Caco-2 (cell line): Measurements from ENCODE around the gene ALG6. TPM values are rescaled to one million over a fixed set of nuclear protein-coding genes. Genes with fewer than 3 reads are reported as not detected.

Experiments
- BruUV-seq: library from RNA; stranded (reverse); fragments of 400-500 nt; replicated peaks from 2 replicates; lab custom pipeline; 2021; lab: Mats Ljungman, UMichigan
- CTCF ChIA-PET: fragments of 300-600 bp; sonication (Branson Sonifier 250); formaldehyde crosslinking; loops from one replicate; lab custom pipeline; 2022; ENCODE audit warnings: antibody characterized with exemption; lab: Charles Lee
- POLR2A ChIA-PET: fragments of 300-600 bp; sonication (Branson Sonifier 250); formaldehyde crosslinking; loops from one replicate; lab custom pipeline; 2022; ENCODE audit warnings: antibody characterized with exemption; lab: Charles Lee
- DNase-seq, 2 experiments: peaks; one replicate each; pipeline versions ENCODE4 v3.0.0 to v3.0.0-alpha.2; 2020 to 2022
- H3K27me3 ChIP-seq: replicated peaks from 2 replicates; pipeline ENCODE4 v1.6.0; 2011; ENCODE audit warnings: low read length; ENCODE audit not compliant: control insufficient read depth, insufficient read depth
- H3K36me3 ChIP-seq: 2 replicates; pipeline ENCODE4 v1.5.1; 2011; ENCODE audit warnings: low read length; ENCODE audit not compliant: control insufficient read depth, insufficient read depth
- H3K4me1 ChIP-seq: fragments of 250-450 bp; sonication (Bioruptor Pico); 2 replicates; pipeline ENCODE4 v1.5.1; 2020; ENCODE audit warnings: mild to moderate bottlenecking
- H3K4me3 ChIP-seq: 2 replicates; pipeline ENCODE4 v1.5.1; 2011; ENCODE audit warnings: low read depth, mild to moderate bottlenecking, control low read depth, low read length
- H3K9me3 ChIP-seq: fragments of 250-450 bp; sonication (Bioruptor Pico); 2 replicates; pipeline ENCODE4 v1.5.1; 2020; ENCODE audit warnings: mild to moderate bottlenecking, moderate library complexity
- H3K27ac Mint-ChIP-seq: one replicate; pipeline ENCODE4 v1.8.0; 2022; ENCODE audit warnings: mixed read lengths; ENCODE audit not compliant: unreplicated experiment
- H3K27me3 Mint-ChIP-seq: one replicate; pipeline ENCODE4 v1.8.0; 2022; ENCODE audit warnings: mixed read lengths; ENCODE audit not compliant: insufficient read depth, unreplicated experiment
- H3K36me3 Mint-ChIP-seq: one replicate; pipeline ENCODE4 v1.8.0; 2022; ENCODE audit warnings: mild to moderate bottlenecking, mixed read lengths; ENCODE audit not compliant: insufficient read depth, unreplicated experiment
- H3K4me1 Mint-ChIP-seq: one replicate; pipeline ENCODE4 v1.8.0; 2022; ENCODE audit warnings: low read depth, mixed read lengths; ENCODE audit not compliant: unreplicated experiment
- H3K4me3 Mint-ChIP-seq: one replicate; pipeline ENCODE4 v1.8.0; 2022; ENCODE audit warnings: mild to moderate bottlenecking, moderate library complexity, mixed read lengths; ENCODE audit not compliant: unreplicated experiment
- H3K9me3 Mint-ChIP-seq: one replicate; pipeline ENCODE4 v1.8.0; 2022; ENCODE audit warnings: mixed read lengths; ENCODE audit not compliant: unreplicated experiment
- intact Hi-C: fragments of 100-400 bp; cut with micrococcal nuclease; formaldehyde crosslinking; loops from one replicate; pipeline ENCODE4 v1.10.0; 2022; ENCODE audit not compliant: unreplicated experiment
- total RNA-seq: library from RNA; stranded (reverse); gene quantifications from 2 replicates; pipeline ENCODE4 v1.2.3, GENCODE V29; 2022
- TF ChIP-seq, protein P1 (sequence below), 2 experiments: fragments of 200-600 bp in 1 of 2; IDR thresholded peaks; 1 replicate in 1 of 2; 2 replicates in 1 of 2; pipeline versions ENCODE4 v1.5.1 to v1.8.0; 2011 to 2022; ENCODE audit warnings: antibody characterized with exemption in 1 of 2, control low read depth in 1 of 2, inconsistent platforms in 1 of 2, low read depth in 1 of 2, low read length in 1 of 2, mild to moderate bottlenecking in 1 of 2, moderate library complexity in 1 of 2; ENCODE audit not compliant: insufficient read depth in 1 of 2, severe bottlenecking in 1 of 2, unreplicated experiment in 1 of 2

The ALG6 gene
- total RNA-seq, 1 experiment from 2014 or later: 9.2 TPM

DNA sequence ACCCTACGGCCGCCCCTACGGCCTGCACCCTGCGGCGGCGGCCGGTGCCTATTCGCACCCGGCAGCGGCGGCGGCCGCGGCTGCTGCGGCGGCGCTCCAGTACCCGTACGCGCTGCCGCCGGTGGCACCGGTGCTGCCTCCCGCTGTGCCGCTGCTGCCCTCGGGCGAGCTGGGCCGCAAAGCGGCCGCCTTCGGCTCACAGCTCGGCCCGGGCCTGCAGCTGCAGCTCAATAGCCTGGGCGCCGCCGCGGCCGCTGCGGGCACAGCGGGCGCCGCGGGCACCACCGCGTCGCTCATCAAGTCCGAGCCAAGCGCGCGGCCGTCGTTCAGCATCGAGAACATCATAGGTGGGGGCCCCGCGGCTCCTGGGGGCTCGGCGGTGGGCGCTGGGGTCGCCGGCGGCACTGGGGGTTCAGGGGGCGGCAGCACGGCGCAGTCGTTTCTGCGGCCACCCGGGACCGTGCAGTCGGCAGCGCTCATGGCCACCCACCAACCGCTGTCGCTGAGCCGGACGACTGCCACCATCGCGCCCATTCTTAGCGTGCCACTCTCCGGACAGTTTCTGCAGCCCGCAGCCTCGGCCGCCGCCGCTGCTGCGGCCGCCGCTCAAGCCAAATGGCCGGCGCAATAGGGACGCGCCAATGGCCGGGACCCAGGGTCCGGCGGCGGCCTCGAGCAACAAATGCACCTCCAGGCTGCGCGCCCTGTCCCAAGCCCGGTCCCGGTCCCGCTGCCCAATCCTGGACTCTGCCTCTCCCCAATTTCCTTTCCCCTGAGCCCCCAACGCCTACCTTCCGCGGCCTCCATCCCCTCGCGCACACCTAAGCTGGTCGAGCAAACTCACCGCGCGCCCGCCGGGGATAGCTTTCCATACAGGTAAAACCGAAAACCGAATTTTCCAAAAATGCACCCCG, 43.3 kb upstream of the ALG6 start:
- no peaks in the 10 kb centered on the region for H3K9me3 Mint-ChIP-seq
- no peak for DNase-seq
- TF ChIP-seq, protein P1, sequence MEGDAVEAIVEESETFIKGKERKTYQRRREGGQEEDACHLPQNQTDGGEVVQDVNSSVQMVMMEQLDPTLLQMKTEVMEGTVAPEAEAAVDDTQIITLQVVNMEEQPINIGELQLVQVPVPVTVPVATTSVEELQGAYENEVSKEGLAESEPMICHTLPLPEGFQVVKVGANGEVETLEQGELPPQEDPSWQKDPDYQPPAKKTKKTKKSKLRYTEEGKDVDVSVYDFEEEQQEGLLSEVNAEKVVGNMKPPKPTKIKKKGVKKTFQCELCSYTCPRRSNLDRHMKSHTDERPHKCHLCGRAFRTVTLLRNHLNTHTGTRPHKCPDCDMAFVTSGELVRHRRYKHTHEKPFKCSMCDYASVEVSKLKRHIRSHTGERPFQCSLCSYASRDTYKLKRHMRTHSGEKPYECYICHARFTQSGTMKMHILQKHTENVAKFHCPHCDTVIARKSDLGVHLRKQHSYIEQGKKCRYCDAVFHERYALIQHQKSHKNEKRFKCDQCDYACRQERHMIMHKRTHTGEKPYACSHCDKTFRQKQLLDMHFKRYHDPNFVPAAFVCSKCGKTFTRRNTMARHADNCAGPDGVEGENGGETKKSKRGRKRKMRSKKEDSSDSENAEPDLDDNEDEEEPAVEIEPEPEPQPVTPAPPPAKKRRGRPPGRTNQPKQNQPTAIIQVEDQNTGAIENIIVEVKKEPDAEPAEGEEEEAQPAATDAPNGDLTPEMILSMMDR (IDR thresholded peaks at IDR 0.05; ENCODE audit: insufficient read depth in 1 of 2, low read depth in 1 of 2, low read length in 1 of 2, severe bottlenecking in 1 of 2, unreplicated experiment in 1 of 2): no peak
- no peaks in the 10 kb centered on the region for H3K4me1 Mint-ChIP-seq
- peaks cover 37% of the 10 kb centered on the region for H3K27me3 Mint-ChIP-seq
- H3K27ac Mint-ChIP-seq: no peak overlapping the region
- CTCF ChIA-PET: interaction anchor here (0.6 to 0.7 kb wide), 4 partner anchors 117 to 562 kb away, joined by 3 to 10 read pairs (median 4); no protein-coding TSS in a partner anchor
- peak overlapping the region; percentile 70 for H3K4me3 Mint-ChIP-seq
- no peaks in the 10 kb centered on the region for H3K27me3 ChIP-seq
- intact Hi-C loops: loop anchor here (10.0 kb wide), 1 partner anchor 211 kb away; no protein-coding TSS in a partner anchor
- POLR2A ChIA-PET: no interaction called here
- no TSS peak for BruUV-seq
- no peaks in the 10 kb centered on the region for H3K36me3 ChIP-seq
- no peaks in the 10 kb centered on the region for H3K4me1 ChIP-seq
- H3K9me3 ChIP-seq: no peaks in the 10 kb centered on the region
- no peak overlapping the region; the same call in 1 of the 2 replicates for H3K4me3 ChIP-seq
- no peaks in the 10 kb centered on the region for H3K36me3 Mint-ChIP-seq

DNA sequence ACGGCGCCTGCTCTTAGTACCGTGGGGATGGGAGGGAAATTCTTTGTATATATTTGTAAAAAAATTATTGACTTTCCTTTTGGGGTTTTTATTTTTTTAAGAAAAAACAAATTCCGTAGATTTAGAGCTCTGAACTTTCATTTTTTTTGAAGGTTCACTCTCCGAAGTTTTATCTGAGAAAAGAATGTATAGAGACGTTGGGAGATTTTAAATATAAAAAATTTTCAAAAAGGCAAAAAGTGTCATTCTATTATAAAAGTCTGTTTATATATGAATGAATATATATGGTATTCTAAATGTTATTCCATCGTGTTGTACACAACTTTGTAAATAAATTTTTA, 42.7 kb upstream of the ALG6 start:
- TF ChIP-seq, protein P1 (IDR thresholded peaks at IDR 0.05; ENCODE audit: insufficient read depth in 1 of 2, low read depth in 1 of 2, low read length in 1 of 2, severe bottlenecking in 1 of 2, unreplicated experiment in 1 of 2): no peak
- no peak overlapping the region for H3K27ac Mint-ChIP-seq
- peaks cover 38% of the 10 kb centered on the region for H3K27me3 Mint-ChIP-seq
- no peaks in the 10 kb centered on the region for H3K4me1 Mint-ChIP-seq
- peak overlapping the region; percentile 54 for H3K4me3 Mint-ChIP-seq
- H3K36me3 ChIP-seq: no peaks in the 10 kb centered on the region
- H3K36me3 Mint-ChIP-seq: no peaks in the 10 kb centered on the region
- H3K27me3 ChIP-seq: no peaks in the 10 kb centered on the region
- H3K9me3 ChIP-seq: no peaks in the 10 kb centered on the region
- H3K9me3 Mint-ChIP-seq: no peaks in the 10 kb centered on the region
- intact Hi-C loops: loop anchor here (5.0 to 10.0 kb wide), 2 partner anchors 43 to 210 kb away; partner anchors contain the start of gene ALG6
- no TSS peak for BruUV-seq
- CTCF ChIA-PET: no interaction called here
- no peak for DNase-seq
- H3K4me1 ChIP-seq: no peaks in the 10 kb centered on the region
- H3K4me3 ChIP-seq: no peak overlapping the region
- POLR2A ChIA-PET: no interaction called here

DNA sequence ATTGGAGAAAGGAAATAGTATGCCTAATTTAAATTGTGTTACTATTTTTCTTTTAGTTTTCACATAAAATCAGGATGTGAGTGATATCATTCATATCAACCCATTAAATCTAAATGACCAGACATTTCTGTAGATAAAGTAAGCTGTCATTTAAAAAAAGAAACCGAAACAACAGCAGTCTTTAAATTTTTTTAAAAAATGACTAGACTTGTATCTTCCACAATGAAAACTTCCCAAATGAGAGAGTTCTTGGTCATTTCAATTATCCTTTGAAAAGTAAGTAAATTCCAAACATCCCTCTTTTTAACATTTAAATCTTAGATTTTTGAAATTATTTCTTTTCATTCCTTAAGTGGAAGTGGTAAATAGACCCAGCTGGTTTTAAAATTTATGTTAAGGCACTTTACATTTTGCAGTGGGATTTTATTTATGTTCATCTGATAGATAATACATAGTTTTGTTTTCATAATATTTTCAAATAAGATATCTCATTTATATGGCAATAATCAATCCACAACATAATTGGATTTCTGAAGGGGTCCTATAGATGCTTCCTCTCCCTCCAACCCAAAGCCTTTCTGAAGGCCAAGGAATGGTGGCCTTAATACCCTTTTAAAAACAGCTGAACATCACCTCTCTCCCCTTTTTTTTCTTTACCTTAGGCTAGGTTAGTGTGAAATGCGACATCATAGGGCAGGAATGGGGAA, 42.0 kb upstream of the ALG6 start:
- POLR2A ChIA-PET: no interaction called here
- no peaks in the 10 kb centered on the region for H3K4me1 Mint-ChIP-seq
- no peak overlapping the region for H3K4me3 Mint-ChIP-seq
- intact Hi-C loops: loop anchor here (5.0 to 10.0 kb wide), 2 partner anchors 42 to 209 kb away; partner anchors contain the start of gene ALG6
- H3K4me3 ChIP-seq: no peak overlapping the region
- no peak for DNase-seq
- H3K36me3 Mint-ChIP-seq: no peaks in the 10 kb centered on the region
- peaks cover 38% of the 10 kb centered on the region for H3K27me3 Mint-ChIP-seq
- no TSS peak for BruUV-seq
- H3K9me3 ChIP-seq: no peaks in the 10 kb centered on the region
- no peak overlapping the region for H3K27ac Mint-ChIP-seq
- H3K9me3 Mint-ChIP-seq: no peaks in the 10 kb centered on the region
- no peaks in the 10 kb centered on the region for H3K4me1 ChIP-seq
- H3K27me3 ChIP-seq: no peaks in the 10 kb centered on the region
- CTCF ChIA-PET: no interaction called here
- TF ChIP-seq, protein P1 (IDR thresholded peaks at IDR 0.05; ENCODE audit: insufficient read depth in 1 of 2, low read depth in 1 of 2, low read length in 1 of 2, severe bottlenecking in 1 of 2, unreplicated experiment in 1 of 2): no peak
- H3K36me3 ChIP-seq: no peaks in the 10 kb centered on the region
